GM12801 (cell line): ENCODE measurements around the gene COMMD4.

Experiments
- TF ChIP-seq, protein P1 (sequence below): IDR thresholded peaks from one replicate; pipeline ENCODE4 v1.5.1; 2011; ENCODE audit warnings: control low read depth; ENCODE audit not compliant: insufficient read length; ENCODE audit errors: extremely low read depth

The COMMD4 gene

DNA sequence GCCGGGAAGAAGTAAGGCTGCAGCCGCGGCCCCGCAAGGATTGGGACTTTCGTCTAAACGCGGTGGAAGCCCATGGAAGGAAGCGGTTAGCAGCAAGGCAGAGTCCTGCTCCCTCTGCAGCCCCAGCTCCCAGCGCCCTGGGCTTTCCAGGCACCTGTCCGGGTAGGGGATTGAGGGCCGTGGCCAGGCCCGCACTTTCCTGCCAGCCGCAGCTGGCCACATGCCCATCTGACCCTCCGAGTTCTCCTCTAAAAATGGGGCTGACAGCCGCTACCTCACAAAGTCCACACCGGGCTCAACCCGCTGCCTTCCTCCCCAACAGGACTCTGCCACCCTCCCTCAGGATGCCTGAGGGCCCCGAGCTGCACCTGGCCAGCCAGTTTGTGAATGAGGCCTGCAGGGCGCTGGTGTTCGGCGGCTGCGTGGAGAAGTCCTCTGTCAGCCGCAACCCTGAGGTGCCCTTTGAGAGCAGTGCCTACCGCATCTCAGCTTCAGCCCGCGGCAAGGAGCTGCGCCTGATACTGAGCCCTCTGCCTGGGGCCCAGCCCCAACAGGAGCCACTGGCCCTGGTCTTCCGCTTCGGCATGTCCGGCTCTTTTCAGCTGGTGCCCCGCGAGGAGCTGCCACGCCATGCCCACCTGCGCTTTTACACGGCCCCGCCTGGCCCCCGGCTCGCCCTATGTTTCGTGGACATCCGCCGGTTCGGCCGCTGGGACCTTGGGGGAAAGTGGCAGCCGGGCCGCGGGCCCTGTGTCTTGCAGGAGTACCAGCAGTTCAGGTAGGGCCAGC is 12.9 kb downstream of the COMMD4 start:
- TF ChIP-seq, protein P1, sequence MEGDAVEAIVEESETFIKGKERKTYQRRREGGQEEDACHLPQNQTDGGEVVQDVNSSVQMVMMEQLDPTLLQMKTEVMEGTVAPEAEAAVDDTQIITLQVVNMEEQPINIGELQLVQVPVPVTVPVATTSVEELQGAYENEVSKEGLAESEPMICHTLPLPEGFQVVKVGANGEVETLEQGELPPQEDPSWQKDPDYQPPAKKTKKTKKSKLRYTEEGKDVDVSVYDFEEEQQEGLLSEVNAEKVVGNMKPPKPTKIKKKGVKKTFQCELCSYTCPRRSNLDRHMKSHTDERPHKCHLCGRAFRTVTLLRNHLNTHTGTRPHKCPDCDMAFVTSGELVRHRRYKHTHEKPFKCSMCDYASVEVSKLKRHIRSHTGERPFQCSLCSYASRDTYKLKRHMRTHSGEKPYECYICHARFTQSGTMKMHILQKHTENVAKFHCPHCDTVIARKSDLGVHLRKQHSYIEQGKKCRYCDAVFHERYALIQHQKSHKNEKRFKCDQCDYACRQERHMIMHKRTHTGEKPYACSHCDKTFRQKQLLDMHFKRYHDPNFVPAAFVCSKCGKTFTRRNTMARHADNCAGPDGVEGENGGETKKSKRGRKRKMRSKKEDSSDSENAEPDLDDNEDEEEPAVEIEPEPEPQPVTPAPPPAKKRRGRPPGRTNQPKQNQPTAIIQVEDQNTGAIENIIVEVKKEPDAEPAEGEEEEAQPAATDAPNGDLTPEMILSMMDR, result no peak

DNA sequence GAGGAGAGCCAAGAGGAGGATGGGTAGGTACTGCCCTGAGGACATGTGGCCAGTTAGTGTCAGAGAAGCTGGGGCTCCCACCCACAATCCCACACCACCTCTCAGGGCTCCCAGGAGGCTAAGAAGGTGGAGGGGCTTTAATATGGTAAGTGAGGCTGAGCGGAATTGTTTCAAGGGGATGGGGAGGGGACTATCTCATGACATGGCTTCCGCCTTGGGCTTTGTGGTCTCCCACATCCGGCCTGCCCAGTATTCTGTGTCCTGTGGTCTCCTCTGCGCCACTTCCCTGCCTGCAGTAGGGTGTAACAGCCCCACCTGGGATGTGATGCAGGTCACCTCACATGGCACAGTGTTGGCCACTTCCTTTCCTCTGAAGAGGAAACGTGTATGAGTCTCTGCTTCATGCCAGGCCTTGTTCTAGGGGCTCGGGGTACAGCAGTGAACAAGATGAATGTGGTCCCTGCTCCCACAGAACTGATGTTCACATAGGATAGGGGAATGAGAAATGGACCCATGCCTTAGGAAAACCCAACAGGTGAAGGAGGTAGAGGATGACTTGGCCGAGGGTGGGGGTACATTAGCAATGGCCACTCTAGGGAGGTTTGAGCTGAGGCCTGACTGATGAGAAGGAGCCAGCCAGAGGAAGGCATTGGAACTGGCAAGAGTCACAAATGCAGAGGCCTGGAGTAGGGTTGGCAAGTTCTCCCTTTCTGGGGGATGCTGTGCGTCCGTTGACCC is 14.2 kb downstream of the COMMD4 start:
- TF ChIP-seq, protein P1, result no peak

DNA sequence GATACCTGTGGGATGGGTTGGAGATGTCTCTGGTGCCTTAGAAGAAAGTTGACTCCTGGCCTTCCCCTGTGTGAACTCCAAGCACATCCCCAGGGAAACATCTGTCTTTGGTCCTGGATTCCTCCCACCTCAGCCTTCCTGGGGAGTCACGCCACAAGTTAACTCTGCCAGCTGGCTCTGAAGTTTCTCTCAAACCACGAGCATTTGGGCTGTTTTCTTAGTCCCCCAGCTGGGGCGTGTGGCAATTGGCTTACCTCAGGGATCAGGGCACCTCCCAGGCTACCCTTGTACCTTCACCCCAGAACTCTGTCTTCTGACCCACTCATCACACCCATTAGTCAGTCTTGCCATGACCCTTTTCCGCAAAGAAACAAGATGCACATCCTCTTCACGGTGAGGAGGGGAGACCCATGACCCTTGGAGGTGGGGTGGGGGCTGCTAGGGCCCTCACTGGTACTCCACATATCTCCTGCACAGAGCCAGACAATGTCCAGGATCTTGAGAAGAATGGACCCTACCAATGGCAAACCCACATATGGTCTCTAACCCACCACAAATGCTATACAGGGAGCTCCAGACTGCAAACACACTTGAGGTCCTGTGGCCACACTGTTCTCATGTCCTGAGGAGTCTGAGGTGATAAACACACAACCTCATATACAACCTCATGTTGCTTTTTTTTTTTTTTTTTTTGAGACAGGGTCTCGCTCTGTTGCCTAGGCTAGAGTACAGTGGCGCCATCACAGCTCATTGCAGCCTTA is 14.9 kb downstream of the COMMD4 start:
- TF ChIP-seq, protein P1, result no peak

DNA sequence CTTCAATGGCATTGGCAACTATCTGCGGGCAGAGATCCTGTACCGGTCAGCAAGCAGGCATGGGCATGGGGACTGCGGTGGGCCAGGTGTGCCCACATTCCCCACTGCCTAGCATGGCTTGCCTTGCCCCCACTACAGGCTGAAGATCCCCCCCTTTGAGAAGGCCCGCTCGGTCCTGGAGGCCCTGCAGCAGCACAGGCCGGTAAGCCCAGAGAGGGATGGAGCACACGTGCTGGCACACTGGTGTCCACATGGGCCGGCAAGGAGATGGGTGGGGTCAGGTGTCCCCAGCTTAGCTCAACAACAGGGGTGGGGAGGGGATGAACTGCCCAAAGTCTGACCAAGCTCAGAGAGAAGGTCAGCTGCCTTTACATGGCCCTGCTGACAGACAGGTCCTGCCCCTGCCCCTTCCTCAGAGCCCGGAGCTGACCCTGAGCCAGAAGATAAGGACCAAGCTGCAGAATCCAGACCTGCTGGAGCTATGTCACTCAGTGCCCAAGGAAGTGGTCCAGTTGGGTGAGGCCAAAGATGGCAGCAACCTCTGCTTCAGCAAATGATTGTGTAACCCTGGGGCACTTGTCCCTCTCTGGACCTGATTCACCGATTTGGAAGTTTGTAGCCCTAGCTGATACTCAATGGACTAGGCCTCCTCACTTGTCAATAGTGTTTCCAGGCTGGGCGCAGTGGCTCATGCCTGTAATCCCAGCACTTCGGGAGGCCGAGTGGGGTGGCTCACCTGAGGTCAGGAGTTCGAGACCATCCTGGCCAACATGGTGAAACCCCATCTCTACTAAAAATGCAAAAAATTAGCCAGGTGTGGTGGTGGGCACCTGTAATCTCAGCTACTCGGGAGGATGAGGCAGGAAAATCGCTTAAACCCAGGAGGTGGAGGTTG is 16.6 kb downstream of the COMMD4 start:
- TF ChIP-seq, protein P1, result no peak

DNA sequence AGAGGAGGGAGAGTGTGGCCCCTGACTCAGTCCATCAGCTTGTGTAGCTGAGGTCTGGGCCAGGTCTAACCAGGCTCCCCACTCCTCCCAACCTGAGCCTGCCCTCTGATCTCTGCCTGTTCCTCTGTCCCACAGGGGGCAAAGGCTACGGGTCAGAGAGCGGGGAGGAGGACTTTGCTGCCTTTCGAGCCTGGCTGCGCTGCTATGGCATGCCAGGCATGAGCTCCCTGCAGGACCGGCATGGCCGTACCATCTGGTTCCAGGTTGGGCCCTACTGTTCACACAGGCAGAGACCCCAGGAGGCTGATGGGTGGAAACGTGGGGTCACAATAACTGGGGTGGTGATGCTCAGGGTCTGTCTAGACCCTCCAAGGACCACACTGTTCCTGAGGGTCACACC is 17.7 kb downstream of the COMMD4 start:
- TF ChIP-seq, protein P1, result no peak

DNA sequence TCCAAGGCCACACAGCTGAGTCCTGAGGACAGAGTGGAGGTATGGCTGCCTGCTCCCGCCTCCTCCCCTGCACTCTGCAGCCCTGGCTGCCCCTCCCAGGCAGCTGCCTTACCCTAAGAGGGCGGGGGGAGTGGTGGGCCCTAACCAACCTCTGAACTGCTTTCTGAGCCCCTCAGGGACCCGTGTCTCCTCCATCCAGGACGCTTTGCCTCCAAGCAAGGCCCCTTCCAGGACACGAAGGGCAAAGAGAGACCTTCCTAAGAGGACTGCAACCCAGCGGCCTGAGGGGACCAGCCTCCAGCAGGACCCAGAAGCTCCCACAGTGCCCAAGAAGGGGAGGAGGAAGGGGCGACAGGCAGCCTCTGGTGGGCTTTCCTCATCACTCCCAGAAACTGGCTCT is 18.6 kb downstream of the COMMD4 start:
- TF ChIP-seq, protein P1, result no peak
